GM12873 (cell line): Measurements from ENCODE around the gene PDLIM3.

Experiments used
- TF ChIP-seq, protein P1 (sequence below): IDR thresholded peaks from 2 replicates; pipeline ENCODE4 v1.5.1; 2012; ENCODE audit warnings: low read depth, mild to moderate bottlenecking, moderate library complexity, low read length, control low read depth; ENCODE audit not compliant: insufficient read depth; ENCODE audit errors: missing control alignments

Gene PDLIM3

GRCh38 chr4:185473247-185473646 lies 62.1 kb downstream of the PDLIM3 start:
- TF ChIP-seq, protein P1, sequence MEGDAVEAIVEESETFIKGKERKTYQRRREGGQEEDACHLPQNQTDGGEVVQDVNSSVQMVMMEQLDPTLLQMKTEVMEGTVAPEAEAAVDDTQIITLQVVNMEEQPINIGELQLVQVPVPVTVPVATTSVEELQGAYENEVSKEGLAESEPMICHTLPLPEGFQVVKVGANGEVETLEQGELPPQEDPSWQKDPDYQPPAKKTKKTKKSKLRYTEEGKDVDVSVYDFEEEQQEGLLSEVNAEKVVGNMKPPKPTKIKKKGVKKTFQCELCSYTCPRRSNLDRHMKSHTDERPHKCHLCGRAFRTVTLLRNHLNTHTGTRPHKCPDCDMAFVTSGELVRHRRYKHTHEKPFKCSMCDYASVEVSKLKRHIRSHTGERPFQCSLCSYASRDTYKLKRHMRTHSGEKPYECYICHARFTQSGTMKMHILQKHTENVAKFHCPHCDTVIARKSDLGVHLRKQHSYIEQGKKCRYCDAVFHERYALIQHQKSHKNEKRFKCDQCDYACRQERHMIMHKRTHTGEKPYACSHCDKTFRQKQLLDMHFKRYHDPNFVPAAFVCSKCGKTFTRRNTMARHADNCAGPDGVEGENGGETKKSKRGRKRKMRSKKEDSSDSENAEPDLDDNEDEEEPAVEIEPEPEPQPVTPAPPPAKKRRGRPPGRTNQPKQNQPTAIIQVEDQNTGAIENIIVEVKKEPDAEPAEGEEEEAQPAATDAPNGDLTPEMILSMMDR: no peak

- TF ChIP-seq, protein P1: no peak
These were observed 63.2 kb downstream of the PDLIM3 start for GRCh38 chr4:185472103-185472542.

DNA sequence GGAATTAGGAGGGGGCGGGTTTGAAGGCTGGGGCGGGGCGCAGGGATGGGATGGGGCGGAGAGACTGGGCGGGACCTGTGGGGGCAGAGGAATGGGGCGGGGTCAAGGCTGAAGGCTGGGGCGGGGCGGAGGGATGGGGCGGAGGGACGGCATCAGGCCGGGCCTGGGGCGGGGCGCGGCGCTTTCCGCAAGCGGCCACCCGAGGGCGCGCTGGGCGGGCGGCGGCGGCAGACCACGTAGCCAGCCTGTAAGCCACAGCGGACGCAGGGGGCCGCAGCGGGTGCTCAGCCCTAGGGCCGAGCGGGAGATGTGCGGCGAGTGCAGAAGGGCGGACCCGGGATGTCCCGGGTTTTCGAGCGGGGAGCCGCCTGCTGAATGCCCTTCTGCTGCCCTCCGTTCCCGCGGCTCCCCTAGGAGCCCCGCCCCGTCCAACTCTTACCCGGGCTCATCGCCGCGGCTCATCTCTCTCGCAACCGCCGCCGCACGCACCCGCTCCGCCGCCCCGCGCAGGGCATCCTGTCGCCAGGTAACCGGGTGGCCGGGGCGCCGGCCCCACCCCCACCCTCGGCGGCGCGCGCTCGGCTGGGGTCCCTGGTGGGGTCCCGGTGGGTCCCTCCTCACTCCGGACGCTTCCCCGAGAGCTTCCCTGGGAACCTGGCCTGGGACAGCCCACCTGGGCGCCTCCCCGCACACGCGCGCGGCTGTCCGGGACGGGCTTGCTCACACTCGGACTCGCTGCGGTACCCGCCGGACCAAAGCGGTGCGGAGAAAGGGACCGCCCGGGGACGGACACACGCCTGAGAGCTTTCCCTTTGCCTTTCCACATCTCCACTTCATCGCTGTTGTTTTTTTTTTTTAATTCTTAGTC lies 63.8 kb downstream of the PDLIM3 start, which contains the start of gene CCDC110:
TSS of gene CCDC110 (minus strand) at position 499 of the 868 bp plus-strand sequence. CDS start at position 449, 50 bp downstream.
- TF ChIP-seq, protein P1: peak; percentile 49

DNA sequence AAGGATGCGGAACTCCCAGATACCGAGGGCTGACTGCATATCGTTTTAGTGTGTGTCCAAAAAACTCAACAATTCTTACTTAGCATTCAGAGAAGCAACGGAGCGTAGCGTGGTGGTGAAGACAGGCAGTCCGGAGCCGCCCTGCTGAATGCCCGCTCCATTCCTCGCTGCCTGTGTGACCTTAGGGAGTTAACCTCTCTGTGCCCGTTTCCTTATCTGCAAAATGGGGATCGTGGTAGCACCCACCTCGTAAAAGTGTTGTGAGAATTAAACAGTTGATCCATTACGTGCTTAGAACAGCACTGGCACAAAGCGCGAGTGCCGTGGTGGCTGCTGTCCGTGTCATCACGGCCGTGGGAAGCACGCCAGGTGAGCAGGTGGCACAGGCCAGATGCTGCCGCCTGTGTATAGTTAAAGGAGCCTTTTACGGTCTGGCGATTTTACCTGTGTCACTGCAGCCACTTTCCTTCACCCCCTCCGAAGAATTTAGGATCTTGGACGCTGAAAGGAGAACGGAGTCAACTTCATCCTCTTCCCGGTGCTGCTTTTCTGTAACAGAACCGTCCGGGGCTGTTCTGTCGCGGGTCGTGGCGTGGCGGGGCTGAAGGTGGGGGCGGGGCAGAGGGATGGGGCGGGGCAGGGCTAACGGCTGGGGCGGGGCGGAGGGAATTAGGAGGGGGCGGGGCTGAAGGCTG lies 64.7 kb downstream of the PDLIM3 start:
- TF ChIP-seq, protein P1: no peak

DNA sequence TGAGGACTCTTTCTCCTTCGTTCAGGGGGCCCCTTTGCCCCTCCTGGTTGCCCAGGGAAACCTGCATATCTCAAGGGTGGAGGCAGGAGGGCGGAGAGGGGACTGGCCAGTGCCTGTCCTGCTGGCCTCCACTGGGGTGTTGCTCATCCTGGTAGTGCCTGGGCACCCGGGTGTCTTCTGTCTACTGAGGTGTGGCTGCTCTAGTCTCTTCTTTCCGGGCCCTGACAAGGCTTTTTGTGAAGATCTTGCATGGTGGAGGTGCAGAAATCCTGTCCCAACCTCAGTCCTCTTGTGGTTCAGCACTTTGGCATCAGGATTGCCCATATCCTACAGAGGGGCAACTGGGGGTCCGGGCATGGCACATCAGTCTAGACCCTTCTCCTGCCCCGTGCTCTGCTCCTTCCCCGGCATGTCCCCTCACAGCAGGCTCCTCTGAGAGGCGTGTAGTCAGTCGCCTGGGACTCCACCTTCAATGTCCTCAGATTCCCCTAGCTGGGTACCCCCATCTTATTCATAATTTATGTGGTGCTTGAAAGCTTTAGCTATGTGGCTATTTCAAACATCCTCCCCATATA lies 65.6 kb downstream of the PDLIM3 start:
- TF ChIP-seq, protein P1: no peak

- TF ChIP-seq, protein P1: no peak
These were observed 66.3 kb downstream of the PDLIM3 start for GRCh38 chr4:185468999-185469398.

- TF ChIP-seq, protein P1: no peak
These were observed 67.3 kb downstream of the PDLIM3 start for GRCh38 chr4:185467991-185468390.
